Choroid plexus epithelial cell (primary cell): ENCODE results near the gene AATF.

Experiments used
- DNase-seq: peaks from one replicate; pipeline ENCODE4 v3.0.0-alpha.2; 2010; ENCODE audit warnings: low read depth
- H3K4me3 ChIP-seq: 2 replicates; pipeline ENCODE4 v1.5.1; 2011; ENCODE audit warnings: low read depth, mild to moderate bottlenecking, control low read depth, low read length, moderate library complexity
- TF ChIP-seq, protein P1 (sequence below): conservative IDR thresholded peaks from 2 replicates; pipeline ENCODE4 v1.5.1; 2011; ENCODE audit warnings: low read depth, mild to moderate bottlenecking, control low read depth, inconsistent platforms, low read length, moderate library complexity

AATF gene

DNA sequence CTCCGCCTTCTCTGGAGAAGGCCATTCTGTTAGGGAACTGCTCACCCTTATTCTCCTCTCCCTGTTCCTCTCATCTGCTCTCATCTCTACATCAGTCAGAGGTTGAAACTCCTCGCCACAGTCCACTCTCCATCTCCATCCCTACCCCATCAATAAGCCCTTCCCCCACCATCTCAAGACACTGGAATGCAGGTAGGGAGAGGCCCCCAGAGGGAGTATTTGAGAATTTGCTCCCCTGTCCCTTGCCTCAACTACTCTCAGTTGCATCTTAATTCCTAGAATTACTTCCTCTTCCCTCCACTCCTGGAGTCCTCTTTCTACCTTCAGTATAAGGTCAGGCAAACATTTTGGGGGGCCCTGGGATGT is 2.0 kb upstream of the AATF start:
- DNase-seq, result no peak
- TF ChIP-seq, protein P1, sequence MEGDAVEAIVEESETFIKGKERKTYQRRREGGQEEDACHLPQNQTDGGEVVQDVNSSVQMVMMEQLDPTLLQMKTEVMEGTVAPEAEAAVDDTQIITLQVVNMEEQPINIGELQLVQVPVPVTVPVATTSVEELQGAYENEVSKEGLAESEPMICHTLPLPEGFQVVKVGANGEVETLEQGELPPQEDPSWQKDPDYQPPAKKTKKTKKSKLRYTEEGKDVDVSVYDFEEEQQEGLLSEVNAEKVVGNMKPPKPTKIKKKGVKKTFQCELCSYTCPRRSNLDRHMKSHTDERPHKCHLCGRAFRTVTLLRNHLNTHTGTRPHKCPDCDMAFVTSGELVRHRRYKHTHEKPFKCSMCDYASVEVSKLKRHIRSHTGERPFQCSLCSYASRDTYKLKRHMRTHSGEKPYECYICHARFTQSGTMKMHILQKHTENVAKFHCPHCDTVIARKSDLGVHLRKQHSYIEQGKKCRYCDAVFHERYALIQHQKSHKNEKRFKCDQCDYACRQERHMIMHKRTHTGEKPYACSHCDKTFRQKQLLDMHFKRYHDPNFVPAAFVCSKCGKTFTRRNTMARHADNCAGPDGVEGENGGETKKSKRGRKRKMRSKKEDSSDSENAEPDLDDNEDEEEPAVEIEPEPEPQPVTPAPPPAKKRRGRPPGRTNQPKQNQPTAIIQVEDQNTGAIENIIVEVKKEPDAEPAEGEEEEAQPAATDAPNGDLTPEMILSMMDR, result no peak
- no peak overlapping the region for H3K4me3 ChIP-seq

DNA sequence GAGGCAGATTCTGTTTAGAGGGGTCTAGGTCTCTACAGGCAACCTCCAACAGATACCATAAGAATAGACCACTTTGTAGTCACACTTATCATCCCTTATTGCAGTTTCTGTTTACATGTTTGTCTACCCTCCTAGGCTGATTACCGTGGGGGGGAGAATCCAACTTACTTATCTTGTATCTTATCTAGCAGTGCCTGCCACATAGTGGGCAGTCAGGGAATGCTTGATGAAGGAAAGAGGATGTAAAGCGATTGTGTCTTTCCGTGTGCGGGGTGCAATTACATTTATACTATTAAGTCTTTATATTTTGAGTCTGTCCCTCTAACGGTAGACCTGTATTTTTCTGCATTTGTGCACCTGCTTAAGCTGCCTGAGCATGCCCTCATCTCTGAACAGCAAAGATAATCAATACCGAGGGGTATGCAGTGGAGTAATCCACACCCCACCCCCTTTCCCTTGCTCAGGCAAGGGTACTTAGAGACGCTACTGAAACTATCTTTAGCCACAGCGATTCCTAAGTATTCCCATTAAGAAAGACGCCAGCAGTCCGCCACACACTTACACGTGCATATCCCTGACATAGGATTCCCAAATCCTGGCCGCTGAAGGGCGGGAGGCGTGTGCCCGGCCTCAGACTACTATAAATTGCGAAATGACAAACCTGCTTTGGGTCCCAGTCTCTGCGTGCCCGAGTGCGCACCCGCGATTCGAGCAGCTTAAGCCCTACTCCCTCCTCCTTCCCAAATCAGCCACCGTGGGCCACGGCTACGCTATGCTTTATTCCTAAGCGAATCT is 635 bp upstream of the AATF start:
- peak overlapping the region; percentile 90 for H3K4me3 ChIP-seq
- TF ChIP-seq, protein P1, result peak; percentile 5
- no peak for DNase-seq

DNA sequence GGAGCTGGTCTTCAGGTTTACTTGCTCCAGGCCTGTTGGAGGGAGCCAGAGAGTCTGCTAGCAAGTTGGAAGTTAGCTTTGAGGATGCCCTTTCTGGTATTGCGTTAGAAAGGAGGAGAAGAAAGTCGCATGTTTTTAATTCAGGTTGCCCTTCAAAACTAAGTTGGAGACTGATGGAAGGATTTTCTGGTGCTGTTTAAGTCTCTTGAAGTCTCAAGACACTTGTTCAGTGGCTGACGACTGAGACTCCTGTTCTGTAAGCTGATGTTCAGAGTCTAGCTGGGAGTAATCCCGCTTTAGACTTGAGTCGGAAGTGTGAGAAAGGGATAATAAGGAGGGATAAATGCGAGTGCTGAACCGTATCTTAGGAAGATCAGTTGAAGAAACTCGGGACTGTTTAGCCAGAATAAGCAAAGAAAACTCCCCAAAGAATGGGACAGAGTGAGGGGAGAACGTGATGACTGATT is 740 bp downstream of the AATF start:
- DNase-seq, result peak; percentile 75
- peak overlapping the region; percentile 90 for H3K4me3 ChIP-seq
- TF ChIP-seq, protein P1, result peak; percentile 40

DNA sequence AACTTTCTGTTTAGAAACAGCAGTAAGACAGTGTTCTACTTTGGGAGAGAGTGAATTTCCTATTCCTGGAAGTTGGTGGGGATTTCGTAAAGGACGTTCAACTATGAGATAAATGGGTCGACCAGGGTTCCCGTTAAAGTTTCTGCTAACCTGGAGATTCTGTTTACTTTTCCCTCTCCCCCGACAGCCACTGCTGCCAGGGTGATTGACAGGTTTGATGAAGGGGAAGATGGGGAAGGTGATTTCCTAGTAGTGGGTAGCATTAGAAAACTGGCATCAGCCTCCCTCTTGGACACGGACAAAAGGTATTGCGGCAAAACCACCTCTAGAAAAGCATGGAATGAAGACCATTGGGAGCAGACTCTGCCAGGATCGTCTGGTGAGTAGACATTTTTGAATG is 1.3 kb downstream of the AATF start:
- TF ChIP-seq, protein P1, result no peak
- no peak for DNase-seq
- H3K4me3 ChIP-seq, result peak overlapping the region; percentile 90

DNA sequence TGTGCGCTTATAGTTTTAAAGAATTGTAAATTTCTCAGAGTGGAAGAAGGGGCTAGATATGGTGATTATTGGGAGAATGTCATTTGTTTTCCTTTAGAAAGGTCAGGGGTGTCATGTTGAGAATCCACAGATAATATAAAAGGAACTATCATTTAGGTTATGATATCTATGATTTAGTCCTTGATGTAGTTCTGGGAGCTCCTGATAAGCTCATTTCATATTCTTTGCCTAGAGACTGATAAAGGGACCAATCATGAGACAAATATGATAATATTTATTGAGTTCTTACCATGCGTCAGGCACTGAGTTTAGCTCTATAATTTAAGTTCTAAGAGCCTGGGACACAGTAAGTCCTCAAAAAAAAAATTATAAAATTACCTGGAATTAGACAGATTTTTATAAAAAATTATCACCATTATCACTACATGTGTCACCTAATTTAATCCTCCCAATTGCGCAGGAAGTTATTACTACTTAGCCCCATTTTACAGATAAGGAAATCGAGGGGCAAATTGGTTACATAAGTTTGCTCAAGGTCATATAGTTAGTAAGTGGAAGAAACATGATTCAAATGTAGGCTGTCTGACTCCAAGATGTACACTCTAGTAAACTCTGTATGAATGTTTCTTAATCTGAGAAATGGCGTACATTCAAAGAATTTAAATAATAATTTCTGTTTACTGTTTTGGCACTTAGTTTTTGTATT is 2.5 kb downstream of the AATF start:
- H3K4me3 ChIP-seq, result no peak overlapping the region
- TF ChIP-seq, protein P1, result no peak
- DNase-seq, result no peak

DNA sequence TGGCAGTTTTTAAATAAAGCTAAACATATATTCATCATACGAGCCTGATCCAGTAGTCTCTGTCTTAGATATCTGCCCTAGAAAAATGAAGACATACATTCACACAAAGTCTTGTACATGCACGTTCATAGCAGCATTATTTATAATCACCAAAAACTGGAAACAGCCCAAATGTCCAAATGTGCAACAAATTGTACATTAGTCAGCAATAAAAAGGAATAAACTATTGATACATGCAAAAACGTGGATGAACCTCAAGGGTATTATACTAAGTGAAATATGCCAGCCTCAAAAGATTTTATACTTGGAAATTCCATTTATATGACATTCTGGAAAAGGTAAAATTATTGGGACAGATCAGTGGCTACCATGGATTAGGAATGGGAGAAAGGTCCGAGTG is 22.8 kb downstream of the AATF start:
- TF ChIP-seq, protein P1, result no peak
- DNase-seq, result no peak
- H3K4me3 ChIP-seq, result no peak overlapping the region
